GM19240 (cell line): Measurements from ENCODE around the gene BTBD7.

Source experiments
- DNase-seq: peaks from one replicate; pipeline ENCODE4 v3.0.0; 2011; ENCODE audit warnings: low spot score; ENCODE audit not compliant: insufficient read length

Gene BTBD7

DNA sequence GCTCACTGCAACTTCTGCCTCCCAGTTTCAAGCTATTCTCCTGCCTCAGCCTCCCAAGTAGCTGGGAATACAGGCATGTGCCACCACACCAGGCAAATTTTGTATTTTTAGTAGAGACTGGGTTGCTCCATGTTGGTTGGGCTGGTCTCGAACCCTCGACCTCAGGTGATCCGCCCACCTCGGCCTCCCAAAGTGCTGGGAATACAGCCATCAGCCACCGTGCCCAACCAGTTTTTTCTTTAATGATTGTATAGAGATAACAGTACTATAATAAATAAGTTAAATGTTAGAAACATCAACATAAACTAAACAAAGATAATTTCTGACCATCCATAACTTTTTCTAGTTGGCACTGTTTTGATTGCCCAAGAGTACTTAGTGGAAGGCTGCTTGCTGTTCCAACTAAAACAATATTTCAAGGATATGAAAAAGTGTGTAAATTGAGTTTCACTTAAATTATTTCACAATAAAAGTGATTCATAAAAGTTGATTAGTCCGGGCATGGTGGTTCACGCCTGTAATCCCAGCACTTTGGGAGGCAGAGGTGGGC is 131.6 kb downstream of the BTBD7 start:
- no peak for DNase-seq

DNA sequence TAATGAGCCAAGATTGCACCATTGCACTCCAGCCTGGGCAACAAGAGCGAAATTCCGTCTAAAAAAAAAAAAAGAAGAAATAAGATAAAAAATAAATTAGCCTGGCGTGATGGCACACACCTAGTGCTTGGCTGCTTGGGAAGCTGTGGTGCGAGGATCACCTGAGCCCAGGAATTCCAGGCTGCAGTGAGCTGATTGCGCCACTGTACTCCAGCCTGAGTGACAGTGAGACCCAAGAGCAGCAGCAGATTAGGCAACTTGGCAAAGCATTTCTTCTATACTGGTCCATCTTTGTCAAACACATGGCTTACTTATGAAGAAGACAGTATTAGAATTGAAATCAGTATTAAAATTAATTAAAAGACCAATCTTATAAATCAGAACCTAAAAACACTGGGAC is 132.3 kb downstream of the BTBD7 start:
- no peak for DNase-seq

DNA sequence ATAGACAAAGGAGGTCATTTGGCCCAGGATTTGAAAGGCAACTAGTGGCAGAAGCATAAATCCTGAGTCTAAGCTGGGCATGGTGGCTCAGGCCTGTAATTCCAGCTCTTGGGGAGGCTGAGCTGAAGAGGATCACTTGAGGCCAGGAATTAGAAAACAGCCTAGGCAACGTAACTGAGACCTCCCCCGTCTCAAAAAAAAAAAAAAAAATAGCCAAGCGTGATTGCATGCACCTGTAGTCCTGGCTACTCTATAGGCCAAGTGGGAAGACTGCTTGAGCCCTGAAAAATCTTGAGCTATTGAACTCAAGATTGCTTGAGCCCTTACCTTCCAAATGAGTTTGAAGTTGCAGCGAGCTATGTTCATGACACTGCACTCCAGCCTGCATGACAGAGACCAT is 133.8 kb downstream of the BTBD7 start:
- no peak for DNase-seq

DNA sequence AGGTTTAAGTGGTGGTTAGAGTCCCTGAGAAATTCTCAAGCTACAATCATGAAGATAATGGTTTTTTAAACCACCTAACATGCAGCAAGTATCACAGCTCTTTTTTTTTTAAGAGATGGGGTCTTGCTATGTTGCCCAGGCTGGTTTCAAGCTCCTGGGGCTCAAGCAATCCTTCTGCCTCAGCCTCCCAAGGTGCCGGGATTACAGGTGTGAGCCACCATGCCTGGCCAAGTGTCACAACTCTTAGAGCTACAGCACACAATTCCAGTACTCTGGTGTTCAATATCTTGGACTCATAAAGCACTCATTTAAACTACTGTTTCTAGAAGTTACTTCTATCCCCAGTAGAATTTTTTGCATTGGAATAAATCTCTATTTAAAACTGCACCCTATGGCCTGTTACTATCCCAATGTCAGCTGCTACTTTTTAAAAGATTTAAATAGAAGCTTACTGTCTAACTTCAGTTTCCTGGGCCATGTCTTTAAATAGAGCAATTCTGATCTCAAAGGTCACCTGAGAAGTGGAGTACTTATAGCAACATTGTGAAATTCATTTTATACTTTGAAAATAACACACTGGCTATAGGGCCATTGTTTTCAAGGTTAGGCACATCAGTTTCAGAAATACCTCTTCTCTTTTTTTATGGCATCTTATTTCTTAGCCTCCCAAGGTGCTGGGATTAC is 137.4 kb downstream of the BTBD7 start:
- no peak for DNase-seq
